ENCODE measurements around the gene NCBP2L. TPM values are rescaled to one million over a fixed set of nuclear protein-coding genes. Genes with fewer than 3 reads are reported as not detected.
"Not testable (repeated sequence)": the region's sequence is repeated elsewhere in the genome, so short reads cannot be mapped to it uniquely, and the experiment has no call there.

The NCBP2L gene
- total RNA-seq, 1 experiment from 2014 or later = not detected

GRCh38 chrX:107810053-107810452, 32.5 kb downstream of the NCBP2L start:
- not testable (repeated sequence) for DNase-seq (ENCODE audit: low read depth)

DNA sequence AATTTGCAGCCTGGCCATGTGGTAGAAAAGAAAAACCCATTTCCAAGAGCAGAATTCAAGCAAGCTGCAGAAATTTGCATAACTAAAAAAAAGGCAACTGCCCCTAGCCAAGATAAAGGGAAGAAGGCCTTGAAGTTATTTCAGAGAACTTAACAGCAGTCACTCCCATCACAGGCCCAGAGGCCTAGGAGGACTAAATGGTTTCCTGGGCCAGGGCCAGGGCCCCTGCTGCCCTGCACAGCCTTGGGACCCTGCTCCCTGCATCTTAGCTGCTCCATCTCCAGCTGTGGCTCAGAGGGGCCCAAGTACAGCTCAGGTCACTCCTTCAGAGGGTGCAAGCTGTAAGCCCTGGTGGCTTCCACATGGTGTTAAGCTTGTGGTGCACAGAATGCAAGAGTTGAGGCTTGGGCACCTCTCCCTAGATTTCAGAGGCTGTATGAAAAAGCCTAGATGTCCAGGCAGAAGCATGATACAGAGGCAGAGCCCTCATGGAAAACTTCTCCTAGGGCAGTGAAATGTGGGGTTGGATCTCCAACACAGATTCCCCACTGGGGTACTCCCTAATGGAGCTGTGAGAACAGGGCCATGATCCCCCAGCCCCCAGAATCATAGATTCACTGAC, 41.5 kb downstream of the NCBP2L start:
- no peak for DNase-seq (ENCODE audit: low read depth)

DNA sequence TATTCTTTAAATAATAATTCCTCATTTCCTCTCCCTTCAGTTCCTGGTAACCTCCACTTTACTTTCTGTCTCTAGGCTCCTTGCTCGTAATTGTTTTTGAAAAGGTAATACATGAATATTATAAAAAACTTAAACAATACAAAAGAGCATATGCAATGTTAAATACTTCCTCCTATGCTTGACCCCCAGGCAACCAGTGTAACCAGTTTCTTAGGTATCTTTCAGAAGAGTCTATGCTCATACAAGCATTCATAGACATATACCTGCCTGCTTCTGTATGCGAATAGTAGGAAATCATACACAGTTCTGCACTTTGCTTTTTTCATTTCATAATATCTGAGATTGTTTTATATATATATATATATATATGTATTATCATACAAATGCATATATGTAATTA, 45.5 kb downstream of the NCBP2L start:
- DNase-seq (ENCODE audit: low read depth) = no peak

DNA sequence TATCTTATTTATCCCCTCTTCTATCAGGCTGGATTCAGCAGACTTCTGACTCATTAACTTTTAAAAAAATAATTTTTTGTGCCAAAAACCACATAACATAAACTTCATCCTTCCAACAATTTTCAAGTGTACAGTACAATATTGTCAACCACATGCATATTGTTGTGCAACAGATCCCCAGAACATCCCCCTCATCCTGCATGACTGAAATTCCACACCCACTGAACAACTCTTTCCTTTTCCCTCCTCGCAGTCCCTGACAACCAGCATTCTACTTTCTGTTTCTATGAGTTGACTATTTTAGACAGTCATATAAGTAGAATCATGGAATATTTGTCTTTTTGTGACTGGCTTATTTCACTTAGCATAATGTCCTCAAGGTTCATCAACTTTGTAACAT, 45.9 kb downstream of the NCBP2L start:
- DNase-seq (ENCODE audit: low read depth) = peak; percentile 10

DNA sequence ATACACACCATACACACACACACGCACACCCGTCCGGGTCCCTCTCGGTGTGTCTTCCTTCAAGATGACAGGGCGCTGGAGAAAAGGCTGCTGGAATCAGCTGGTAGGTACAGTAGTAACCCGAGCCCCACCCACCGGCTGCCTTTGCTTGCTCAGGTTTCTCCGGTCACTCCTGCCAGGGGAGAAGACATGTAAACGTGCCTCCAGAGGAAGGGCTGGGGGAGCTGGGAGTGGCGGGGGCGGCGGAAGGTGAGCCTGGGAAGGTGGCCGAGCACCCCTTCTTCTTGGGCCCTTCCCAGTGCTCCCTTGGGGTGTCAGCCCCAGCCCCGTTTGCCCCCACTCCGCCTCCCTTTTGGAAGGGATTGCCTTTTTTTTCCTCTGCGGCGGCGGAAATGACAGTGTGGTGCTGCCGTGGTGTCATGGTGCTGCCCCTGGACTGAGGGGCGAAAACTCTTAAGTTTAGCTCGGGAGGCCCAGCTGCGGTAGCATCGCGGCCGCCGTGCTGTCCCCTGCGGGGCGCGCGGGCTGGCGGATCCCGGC, 48.2 kb downstream of the NCBP2L start, which contains the start of gene MID2:
MID2 (plus strand) TSS at position 169 of the 540 bp plus-strand sequence. CDS start 561 bp downstream, outside the sequence.
- DNase-seq (ENCODE audit: low read depth) = peak; percentile 53

DNA sequence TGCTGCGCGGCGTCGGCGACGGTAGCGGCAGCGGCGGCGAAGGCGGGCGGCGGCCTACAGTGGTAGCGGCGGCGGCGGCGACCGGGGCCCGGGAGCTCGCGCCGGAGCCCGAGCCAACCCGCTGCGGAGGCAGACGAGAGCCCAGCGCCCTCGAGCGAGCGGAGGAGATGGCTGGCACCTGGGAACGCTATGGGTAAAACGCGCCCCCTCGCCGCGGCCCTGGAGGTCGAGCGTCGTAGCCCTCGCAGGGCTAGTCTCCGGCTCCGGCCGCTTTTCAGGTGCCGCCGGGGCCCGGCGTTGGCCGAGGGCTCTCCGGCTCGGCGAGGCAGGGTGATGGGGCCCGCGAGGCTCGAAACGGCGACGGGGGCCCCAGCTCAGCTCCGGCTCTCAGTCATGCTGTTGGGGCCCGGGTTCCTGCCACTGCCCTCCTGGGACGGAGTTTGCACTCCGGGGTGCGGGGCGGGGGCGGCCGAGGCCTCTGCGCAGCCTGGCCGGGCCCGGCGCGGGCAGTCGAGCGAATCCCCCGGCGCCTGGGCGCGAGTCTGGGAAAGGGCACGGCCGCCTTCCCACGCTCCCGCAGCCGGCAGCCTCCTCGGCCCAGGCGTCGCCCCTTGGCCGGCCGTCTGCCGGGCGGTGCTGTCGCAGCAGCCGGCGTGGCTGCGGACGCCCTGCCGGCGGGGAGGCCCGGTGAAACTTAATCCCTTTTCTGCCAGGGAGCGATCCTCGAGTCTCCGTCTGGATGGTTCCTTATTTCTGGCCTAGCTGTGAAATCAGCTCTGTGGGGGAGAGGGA, 48.9 kb downstream of the NCBP2L start:
- peak; percentile 45 for DNase-seq (ENCODE audit: low read depth)

- DNase-seq (ENCODE audit: low read depth) = peak; percentile 5
These were observed 49.7 kb downstream of the NCBP2L start for GRCh38 chrX:107827030-107827831.

DNA sequence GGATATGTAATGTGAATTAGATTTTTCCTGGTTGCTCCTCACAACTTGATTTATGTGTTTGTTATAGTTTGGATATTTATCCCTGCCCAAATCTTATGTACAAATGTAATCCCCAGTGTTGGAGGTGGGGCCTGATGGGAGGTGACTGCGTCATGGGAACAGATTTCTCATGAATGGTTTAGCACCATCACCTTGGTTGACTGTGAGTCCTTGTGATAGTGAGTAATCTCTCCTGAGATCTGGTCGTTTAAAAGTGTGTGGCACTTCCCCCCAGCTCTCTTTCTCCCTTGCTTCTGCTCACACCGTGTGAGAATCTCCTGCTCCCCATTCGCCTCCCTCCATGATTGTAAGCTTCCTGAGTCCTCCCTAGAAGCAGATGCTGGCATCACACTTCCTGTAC, 50.3 kb downstream of the NCBP2L start:
- DNase-seq (ENCODE audit: low read depth) = no peak

GRCh38 chrX:107829878-107830277, 52.3 kb downstream of the NCBP2L start:
- no peak for DNase-seq (ENCODE audit: low read depth)

- no peak for DNase-seq (ENCODE audit: low read depth)
These were observed 53.7 kb downstream of the NCBP2L start for GRCh38 chrX:107831071-107831730.

DNA sequence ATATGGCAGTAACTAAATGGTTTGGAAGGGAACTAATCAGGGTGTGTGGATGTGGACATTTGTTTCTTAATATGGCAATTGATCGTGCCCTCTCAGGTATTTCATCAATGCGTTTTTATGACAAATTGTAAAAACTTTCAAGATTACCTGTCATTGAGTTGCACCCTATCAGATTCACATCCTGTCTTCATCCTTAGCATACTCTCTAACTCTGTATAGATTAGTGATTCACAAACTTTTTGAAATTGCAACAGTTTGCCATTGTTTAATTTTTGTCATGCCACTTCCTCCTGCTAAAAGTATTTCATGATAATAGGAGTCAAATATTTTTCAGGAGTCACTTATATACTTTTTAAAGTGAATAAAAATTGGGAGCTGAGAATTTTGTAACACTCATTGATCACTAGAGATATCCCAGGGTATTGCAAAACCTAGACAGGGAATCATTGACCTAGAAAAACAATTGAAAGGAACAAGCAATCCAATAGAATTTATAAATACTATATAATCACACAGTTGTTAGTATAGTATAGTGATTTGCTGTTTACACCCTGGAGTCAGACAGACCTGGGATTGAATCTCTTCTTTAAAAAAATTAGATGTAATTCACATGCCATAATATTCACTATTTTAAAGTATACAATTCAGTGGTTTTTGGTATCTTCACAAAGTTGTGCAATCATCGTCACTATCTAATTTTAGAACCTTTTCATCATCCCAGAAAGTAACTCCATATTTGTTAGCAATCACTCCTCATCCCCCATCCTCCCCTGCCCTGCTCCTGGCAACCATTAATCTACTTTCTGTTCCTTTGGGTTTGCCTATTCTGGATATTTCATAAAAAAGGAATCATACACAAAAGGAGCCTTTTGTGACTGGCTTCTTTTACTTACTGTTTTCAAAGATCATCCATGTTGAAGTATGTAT, 57.0 kb downstream of the NCBP2L start:
- no peak for DNase-seq (ENCODE audit: low read depth)

DNA sequence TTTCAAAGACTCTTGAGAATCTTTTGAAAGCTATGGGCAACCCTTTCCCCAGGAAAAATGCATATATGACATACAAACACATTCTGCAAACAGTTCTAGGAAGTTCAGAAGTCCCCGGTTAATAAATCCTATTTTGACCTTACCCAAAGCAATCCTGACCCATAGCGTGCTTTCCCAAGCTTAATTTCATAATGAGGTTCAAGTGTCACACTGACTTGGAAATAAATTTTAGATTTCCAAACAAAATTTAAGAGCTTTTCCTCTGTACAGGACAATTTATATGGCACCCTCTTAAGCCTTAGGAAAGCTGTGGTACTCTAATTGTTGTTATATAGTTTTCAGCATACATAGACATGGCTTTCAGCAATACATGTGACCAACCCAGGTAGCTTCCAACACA, 59.4 kb downstream of the NCBP2L start:
- DNase-seq (ENCODE audit: low read depth) = no peak

GRCh38 chrX:107840971-107841370, 63.4 kb downstream of the NCBP2L start:
- no peak for DNase-seq (ENCODE audit: low read depth)

GRCh38 chrX:107842715-107843400, 65.3 kb downstream of the NCBP2L start:
- DNase-seq (ENCODE audit: low read depth) = no peak

Other genes with a start within 250 kb of the NCBP2L start
- 79.3 and 83.1 TPM in 2 replicates for gene PRPS1, start 149.2 kb upstream of the NCBP2L start, total RNA-seq (2014; rRNA removed; shearing (Covaris generic))
- 14.0 and 33.1 TPM in 2 replicates for gene TSC22D3, start 1.9 kb upstream of the NCBP2L start, total RNA-seq (2014; rRNA removed; shearing (Covaris generic))
- 3.4 and 7.3 TPM in 2 replicates for gene MID2, start 48.1 kb downstream of the NCBP2L start, total RNA-seq (2014; rRNA removed; shearing (Covaris generic))
- not detected in 2 replicates for gene TEX13B, start 204.6 kb downstream of the NCBP2L start, total RNA-seq (2014; rRNA removed; shearing (Covaris generic))

Measured in Daoy (cell line).